ENCODE data around the gene KPNA2. TPM values are rescaled to one million over a fixed set of nuclear protein-coding genes. Genes with fewer than 3 reads are reported as not detected.

KPNA2 gene
- total and polyA plus RNA-seq, 2 of the 13 experiments (the other 11 are each of a cell fraction or from before 2014, with no cell fraction given) = 111 to 305 TPM

- in situ Hi-C loops (cut with HindIII; ENCODE audit: extremely low pct_ligation_motif_present, low pct_unique_long_range_greater_than_20kb) (no loop called here), intact Hi-C loops (cut with micrococcal nuclease; ENCODE audit: unreplicated experiment) (loop anchor here (2.0 kb wide), 1 partner anchor 19 kb away; no protein-coding TSS in a partner anchor)
- Histone ChIP-seq H3K79me2 (ENCODE audit: insufficient read depth, low read length) (no peaks in the 10 kb centered on the region), H3K27ac (ENCODE audit: extremely low read length, insufficient read depth, low read length) (peak overlapping the region; percentile 89), H3K9me3 (ENCODE audit: low read length) (no peaks in the 10 kb centered on the region), H4K20me1 (ENCODE audit: insufficient read depth, low read length) (no peaks in the 10 kb centered on the region), H2AFZ (ENCODE audit: low read length) (no peak overlapping the region), H3K4me1 (ENCODE audit: insufficient read depth, low read length) (peaks cover 36% of the 10 kb centered on the region), H3K9ac (ENCODE audit: insufficient read depth, low read depth, low read length) (peak overlapping the region; percentile 79), H3K36me3 (replicated peaks in 1 of 2; ENCODE audit: control insufficient read depth in 1 of 2, insufficient read depth in 2 of 2, low read length in 2 of 2) (no peaks in the 10 kb centered on the region), H3K27me3 (ENCODE audit: control insufficient read depth in 1 of 2, insufficient read depth in 2 of 2, low read length in 2 of 2) (peaks cover 0 to 7% of the 10 kb centered on the region in 2 experiments; a peak in 1 of 5 replicates), H3K4me3 (replicated peaks in 1 of 3; ENCODE audit: insufficient read depth in 1 of 3, low read depth in 2 of 3, low read length in 3 of 3) (peak overlapping the region; percentile 62 to 89 (median 72)), H3K4me2 (ENCODE audit: low read depth, low read length) (peak overlapping the region; percentile 99)
- ATAC-seq (peak; percentile 3; the same call in 1 of the 3 replicates), DNase-seq (ENCODE audit: low spot score) (peak; percentile 28), FAIRE-seq (no peak)
- WGBS (ENCODE audit: low lambda C conversion rate) = under 1% methylated on average over 21 of the region's 21 CpGs
- ChIA-PET CTCF (ENCODE audit: low intra/inter-chr PET ratio, low total read pairs) (no interaction called here), POLR2A (interaction anchor here (1.0 to 2.7 kb wide), 6 partner anchors 26 to 1333 kb away, joined by 3 to 25 read pairs (median 6); partner anchors contain the start of genes ABCA5 and KPNA2)
- BruUV-seq (replicated peaks) = no TSS peak
- no peak for TF ChIP-seq NFYC (CRISPR knock-in tag; IDR thresholded peaks at IDR 0.05)
- no peak for TF ChIP-seq ZNF674 (CRISPR knock-in tag; IDR thresholded peaks at IDR 0.05; ENCODE audit: low read depth)
- TF ChIP-seq AGO2 (optimal IDR thresholded peaks at IDR 0.05; ENCODE audit: low read depth, low read length) = peak; percentile 22
- TF ChIP-seq ZNF343 (CRISPR knock-in tag; IDR thresholded peaks at IDR 0.05) = no peak
- TF ChIP-seq ZNF672 (CRISPR knock-in tag; IDR thresholded peaks at IDR 0.05) = no peak
- TF ChIP-seq XRCC5 (optimal IDR thresholded peaks at IDR 0.05; ENCODE audit: low read length) = no peak
- TF ChIP-seq ZNF30 (CRISPR knock-in tag; IDR thresholded peaks at IDR 0.05) = no peak
- no peak for TF ChIP-seq NR3C1 (CRISPR knock-in tag; IDR thresholded peaks at IDR 0.05)
- peak; percentile 12; the same call in 1 of the 2 replicates for TF ChIP-seq GABPB1 (CRISPR knock-in tag; IDR thresholded peaks at IDR 0.05)
- no peak for TF ChIP-seq SSRP1 (CRISPR knock-in tag; IDR thresholded peaks at IDR 0.05)
- TF ChIP-seq ZNF629 (CRISPR knock-in tag; conservative IDR thresholded peaks at IDR 0.05) = no peak
- TF ChIP-seq ZSCAN30 (CRISPR knock-in tag; IDR thresholded peaks at IDR 0.05) = no peak
- no peak for TF ChIP-seq SCMH1 (CRISPR knock-in tag; IDR thresholded peaks at IDR 0.05; ENCODE audit: borderline replicate concordance)
- no peak for TF ChIP-seq ONECUT2 (CRISPR knock-in tag; IDR thresholded peaks at IDR 0.05)
- TF ChIP-seq PCBP1 (IDR thresholded peaks at IDR 0.05; ENCODE audit: borderline replicate concordance, low read depth, low read length) = peak; percentile 75; the same call in 1 of the 2 replicates
- TF ChIP-seq HOXA7 (CRISPR knock-in tag; IDR thresholded peaks at IDR 0.05) = no peak
- no peak for TF ChIP-seq DMAP1 (CRISPR knock-in tag; IDR thresholded peaks at IDR 0.05)
- 0 out of 2 replicates have a peak, but pooled peaks have one; percentile 34 for TF ChIP-seq SNAPC5 (CRISPR knock-in tag; IDR thresholded peaks at IDR 0.05; ENCODE audit: borderline replicate concordance)
- TF ChIP-seq CSRNP1 (CRISPR knock-in tag; IDR thresholded peaks at IDR 0.05) = no peak
- peak; percentile 25; the same call in 1 of the 2 replicates for TF ChIP-seq ZIK1 (CRISPR knock-in tag; IDR thresholded peaks at IDR 0.05; ENCODE audit: borderline replicate concordance, low read depth)
- TF ChIP-seq PRPF4 (IDR thresholded peaks at IDR 0.05; ENCODE audit: low read depth, low read length, poor library complexity, severe bottlenecking) = no peak
- TF ChIP-seq ZNF883 (CRISPR knock-in tag; IDR thresholded peaks at IDR 0.05; ENCODE audit: not compliant biosample characterization) = peak; percentile 63
- TF ChIP-seq PTBP1 (IDR thresholded peaks at IDR 0.05; ENCODE audit: low read depth, low read length, poor library complexity, severe bottlenecking) = peak; percentile 75
- no peak for TF ChIP-seq ZNF737 (CRISPR knock-in tag; IDR thresholded peaks at IDR 0.05; ENCODE audit: borderline replicate concordance)
- no peak for TF ChIP-seq ZNF18 (CRISPR knock-in tag; IDR thresholded peaks at IDR 0.05; ENCODE audit: insufficient replicate concordance)
These were observed 41.6 kb upstream of the KPNA2 start for GRCh38 chr17:67993998-67994361.

All from HepG2 (cell line).